Heart left ventricle (tissue), 16 donors: ENCODE results near the gene MNX1. TPM values are rescaled to one million over a fixed set of nuclear protein-coding genes. Genes with fewer than 3 reads are reported as not detected.

Experiments used
- ATAC-seq, 4 donors: fragments of 200-7000 bp; cut with Tn5 transposase; one replicate each; pipeline ENCODE4 v1.9.1; 2020 to 2022; ENCODE audit warnings: moderate library complexity in 4 of 4, mild to moderate bottlenecking in 3 of 4, moderate number of reproducible peaks in 1 of 4
- DNase-seq, 5 donors: peaks; one replicate each; pipeline ENCODE4 v3.0.0-alpha.2; 2020
- H3K27ac ChIP-seq, 12 donors: fragments of 200-600 bp; sonication (generic) in 4 of 12; one replicate each; pipeline versions ENCODE4 v1.5.0 to v1.8.0; 2016 to 2022; ENCODE audit warnings: mild to moderate bottlenecking in 2 of 12
- H3K27me3 ChIP-seq, 9 donors: fragments of 200-600 bp; sonication (generic) in 2 of 9; one replicate each; pipeline versions ENCODE4 v1.5.1 to v1.8.0; 2016 to 2022; ENCODE audit warnings: mild to moderate bottlenecking in 3 of 9
- H3K36me3 ChIP-seq, 9 donors: fragments of 200-600 bp; sonication (generic) in 2 of 9; one replicate each; pipeline versions ENCODE4 v1.5.0 to v1.8.0; 2018 to 2022; ENCODE audit warnings: mild to moderate bottlenecking in 2 of 9
- H3K4me1 ChIP-seq, 12 donors: fragments of 200-600 bp; sonication (generic) in 4 of 12; one replicate each; pipeline versions ENCODE4 v1.5.0 to v1.8.0; 2016 to 2022; ENCODE audit warnings: mild to moderate bottlenecking in 3 of 12
- H3K4me3 ChIP-seq, 12 donors: fragments of 200-600 bp; sonication (generic) in 4 of 12; one replicate each; pipeline versions ENCODE4 v1.5.0 to v1.8.0; 2017 to 2022; ENCODE audit warnings: mild to moderate bottlenecking in 9 of 12, moderate library complexity in 4 of 12
- H3K9me3 ChIP-seq, 12 donors: fragments of 200-600 bp; sonication (generic) in 4 of 12; one replicate each; pipeline versions ENCODE4 v1.5.0 to v1.8.0; 2016 to 2022; ENCODE audit warnings: mild to moderate bottlenecking in 1 of 12
- CTCF ChIP-seq, 12 donors: fragments of 200-600 bp; sonication (generic) in 4 of 12; IDR thresholded peaks; one replicate each; pipeline versions ENCODE4 v1.5.0 to v1.8.0; 2018 to 2022; ENCODE audit warnings: antibody characterized with exemption in 12 of 12, mild to moderate bottlenecking in 5 of 12
- POLR2A ChIP-seq, 2 donors: fragments of 450-650 bp; IDR thresholded peaks; one replicate each; pipeline ENCODE4 v1.6.1; 2017; ENCODE audit warnings: antibody characterized with exemption in 2 of 2, mild to moderate bottlenecking in 2 of 2, moderate library complexity in 2 of 2
- WGBS, 4 donors: extraction: QIAGEN DNeasy Blood & Tissue Kit in 2 of 4; methylation state at CpG; one replicate each; pipeline versions ENCODE4 v1.1.5 to v1.1.7; 2013 to 2018; 5-methylcytosine and 5-hydroxymethylcytosine counted together
- intact Hi-C, 10 donors: fragments of 100-400 bp; cut with DNase I; formaldehyde crosslinking; loops; one replicate each; pipeline versions ENCODE4 v1.11.1 to v1.14.2; 2022
- polyA plus RNA-seq, 2 donors: library from polyadenylated mRNA; stranded (reverse); fragments of 200-250 nt; gene quantifications; one replicate each; pipeline ENCODE4 v1.2.3, GENCODE V29; 2013
- total RNA-seq, 9 donors: library from RNA; depleted of rRNA in 2 of 9; stranded (reverse); fragments of >200 nt in 2 of 9; fragmentation: NEBNext Ultra II Directional in 3 of 9; extraction: Animal tissue kit (Norgen Biotek cat#: 25700) in 3 of 9; gene quantifications; one replicate each; pipeline versions ENCODE4 v1.1.0 to v1.2.4, GENCODE V29; 2016 to 2023
- donor health status: ischemic (EF 13 %, LVEDD 7.1; RV severe dilation, severe dysfunction).
- donor health status: healthy with polysubstance abuse.
- donor health status: DM: no; HTN: yes; CAD: no.
- donor health status: DM: no; HTN: no; CAD: no.
- donor health status: ischemic (EF 25% LVEDD 6.9; RV normal size, moderate dysfunction).
- donor health status: ischemic (EF 25% LVEDD 5.7; RV mildly dilated, moderate dysfunction).
- donor health status: healthy.
- donor health status: DM: yes; HTN: yes; CAD: no.
- donor health status: ischemic (EF 35%, LVEDD 5.7; RV mildly dilated, moderate dysfunction).
- donor health status: nonischemic (EF 11% LVEDD 7.7; RV severe dilation, severe dysfunction).
- donor health status: DM: yes; HTN: yes; CAD: no.
- donor health status: PGD.
- donor health status: ischemic (EF 29% LVEDD 5.4; RV normal size, mild dysfunction).
- donor health status: nonischemic (EF 23%, LVEDD 6.1; RV moderate dilation, normal function).

The MNX1 gene
- total and polyA plus RNA-seq, 11 donors: not detected

- Histone ChIP-seq H3K27ac (no peak overlapping the region), H3K36me3 (no peaks in the 10 kb centered on the region), H3K27me3 (peaks cover 0 to 83% (median 36%) of the 10 kb centered on the region in 9 donors), H3K9me3 (peaks cover 0 to 9% (median 0%) of the 10 kb centered on the region in 12 donors), H3K4me3 (no peak overlapping the region), H3K4me1 (peaks cover 0 to 6% (median 0%) of the 10 kb centered on the region in 12 donors)
- TF ChIP-seq CTCF (IDR thresholded peaks at IDR 0.05) (no peak), POLR2A (IDR thresholded peaks at IDR 0.05) (no peak)
- WGBS, 4 donors: 34 to 48% (median 41%) methylated on average over 22 to 32 of the region's 32 CpGs
- intact Hi-C loops: no loop called here
- ATAC-seq (peak in 2 of 4 donors; percentile 68), DNase-seq (peak in 1 of 5 donors; percentile 52)
These were observed 17.2 kb downstream of the MNX1 start for GRCh38 chr7:156993021-156993924.

GRCh38 chr7:156989766-156990535 is 20.5 kb downstream of the MNX1 start:
- H3K4me1 ChIP-seq: peaks cover 0 to 6% (median 0%) of the 10 kb centered on the region in 12 donors
- 87 to 90% (median 88%) methylated on average over 23 to 25 of the region's 25 CpGs for WGBS, 4 donors
- no peaks in the 10 kb centered on the region for H3K9me3 ChIP-seq
- H3K4me3 ChIP-seq: no peak overlapping the region
- intact Hi-C loops: no loop called here
- TF ChIP-seq POLR2A (IDR thresholded peaks at IDR 0.05) (no peak), CTCF (IDR thresholded peaks at IDR 0.05) (no peak)
- ATAC-seq (peak in 1 of 4 donors; percentile 23), DNase-seq (no peak)
- H3K27ac ChIP-seq: no peak overlapping the region
- H3K27me3 ChIP-seq: peaks cover 0 to 52% (median 21%) of the 10 kb centered on the region in 9 donors
- no peaks in the 10 kb centered on the region for H3K36me3 ChIP-seq

GRCh38 chr7:156988343-156989185 is 21.9 kb downstream of the MNX1 start:
- no peak for DNase-seq
- WGBS, 4 donors: 72 to 81% (median 78%) methylated on average over 19 to 27 of the region's 27 CpGs
- no peaks in the 10 kb centered on the region for H3K9me3 ChIP-seq
- H3K4me3 ChIP-seq: no peak overlapping the region
- H3K27ac ChIP-seq: no peak overlapping the region
- intact Hi-C loops: no loop called here
- H3K4me1 ChIP-seq: peaks cover 0 to 6% (median 0%) of the 10 kb centered on the region in 12 donors
- peaks cover 0 to 38% (median 17%) of the 10 kb centered on the region in 9 donors for H3K27me3 ChIP-seq
- no peaks in the 10 kb centered on the region for H3K36me3 ChIP-seq
- no peak for ATAC-seq
- no peak for TF ChIP-seq POLR2A (IDR thresholded peaks at IDR 0.05)
- TF ChIP-seq CTCF (IDR thresholded peaks at IDR 0.05): no peak
